Neural progenitor cell (in vitro differentiated cells): ENCODE results near the gene GSE1.

Experiments
- EZH2 ChIP-seq: fragments of 200-600 bp; sonication (generic); IDR thresholded peaks from 2 replicates; pipeline ENCODE4 v1.6.1; 2017; ENCODE audit warnings: antibody characterized with exemption, mild to moderate bottlenecking, moderate library complexity
- TF ChIP-seq, protein P1 (sequence below): fragments of 200-600 bp; sonication (generic); IDR thresholded peaks from 2 replicates; pipeline ENCODE4 v1.5.1; 2017; ENCODE audit warnings: antibody characterized with exemption, mild to moderate bottlenecking

DNA sequence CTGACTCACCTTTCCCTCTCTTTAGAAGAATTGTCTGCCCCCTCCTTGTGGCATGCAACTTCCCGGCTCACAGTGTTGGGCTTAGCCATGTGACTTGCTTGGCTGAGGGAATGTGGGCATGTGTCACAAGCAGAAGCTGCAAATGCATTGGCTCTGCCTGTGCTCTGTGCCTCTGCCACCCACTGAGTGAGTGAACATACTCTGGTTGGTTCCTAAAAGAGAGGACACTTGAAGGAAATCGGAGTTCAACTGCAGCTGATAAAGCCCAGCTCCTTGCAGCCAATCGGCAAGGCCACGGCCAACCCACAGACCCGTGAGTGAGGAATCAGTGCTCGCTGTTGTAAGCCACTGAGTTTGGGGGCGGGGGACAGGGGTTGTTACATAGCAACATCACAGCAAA is 86.5 kb downstream of the GSE1 start:
- TF ChIP-seq, protein P1, sequence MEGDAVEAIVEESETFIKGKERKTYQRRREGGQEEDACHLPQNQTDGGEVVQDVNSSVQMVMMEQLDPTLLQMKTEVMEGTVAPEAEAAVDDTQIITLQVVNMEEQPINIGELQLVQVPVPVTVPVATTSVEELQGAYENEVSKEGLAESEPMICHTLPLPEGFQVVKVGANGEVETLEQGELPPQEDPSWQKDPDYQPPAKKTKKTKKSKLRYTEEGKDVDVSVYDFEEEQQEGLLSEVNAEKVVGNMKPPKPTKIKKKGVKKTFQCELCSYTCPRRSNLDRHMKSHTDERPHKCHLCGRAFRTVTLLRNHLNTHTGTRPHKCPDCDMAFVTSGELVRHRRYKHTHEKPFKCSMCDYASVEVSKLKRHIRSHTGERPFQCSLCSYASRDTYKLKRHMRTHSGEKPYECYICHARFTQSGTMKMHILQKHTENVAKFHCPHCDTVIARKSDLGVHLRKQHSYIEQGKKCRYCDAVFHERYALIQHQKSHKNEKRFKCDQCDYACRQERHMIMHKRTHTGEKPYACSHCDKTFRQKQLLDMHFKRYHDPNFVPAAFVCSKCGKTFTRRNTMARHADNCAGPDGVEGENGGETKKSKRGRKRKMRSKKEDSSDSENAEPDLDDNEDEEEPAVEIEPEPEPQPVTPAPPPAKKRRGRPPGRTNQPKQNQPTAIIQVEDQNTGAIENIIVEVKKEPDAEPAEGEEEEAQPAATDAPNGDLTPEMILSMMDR, result no peak
- TF ChIP-seq EZH2, result no peak
